GM12878 (cell line): Measurements from ENCODE around the gene VIPR1. TPM values are rescaled to one million over a fixed set of nuclear protein-coding genes. Genes with fewer than 3 reads are reported as not detected.

ENCODE experiments used
- ATAC-seq: fragments of 200-7000 bp; cut with Tn5 transposase; 3 replicates; pipeline ENCODE4 v1.9.1; 2020; ENCODE audit warnings: mild to moderate bottlenecking, moderate library complexity
- BruUV-seq: library from RNA; stranded (reverse); fragments of 400-500 nt; replicated peaks from 2 replicates; lab custom pipeline; 2021; lab: Mats Ljungman, UMichigan
- CTCF ChIA-PET: fragments of 300-600 bp; sonication (Branson Sonifier 250); formaldehyde crosslinking; extraction: SDS; loops from one replicate; lab custom pipeline; 2021; ENCODE audit warnings: inconsistent platforms; lab: Yijun Ruan, JAX
- POLR2A ChIA-PET: fragments of 350-600 bp; formaldehyde crosslinking; extraction: SDS; loops from one replicate; lab custom pipeline; 2021; ENCODE audit warnings: inconsistent platforms; lab: Charles Lee
- RAD21 ChIA-PET: fragments of 300-600 bp; sonication (Branson Sonifier 250); formaldehyde crosslinking; loops from one replicate; lab custom pipeline; 2023; ENCODE audit warnings: antibody characterized with exemption; ENCODE audit not compliant: unreplicated experiment; lab: Charles Lee
- SMC1A ChIA-PET: fragments of 300-600 bp; sonication (Branson Sonifier 250); formaldehyde crosslinking; loops from one replicate; lab custom pipeline; 2023; ENCODE audit not compliant: unreplicated experiment, uncharacterized antibody; lab: Charles Lee
- DNase-seq: peaks from one replicate; pipeline ENCODE4 v3.0.0-alpha.2; 2011; ENCODE audit warnings: low read depth, low spot score
- FAIRE-seq: peaks from 3 replicates; lab custom pipeline; 2011; peaks lifted over from hg19 to GRCh38; lab: Jason Lieb, UNC
- H2AFZ ChIP-seq: 2 replicates; pipeline ENCODE4 v1.6.0; 2011; ENCODE audit warnings: low read depth, low read length, control low read depth; ENCODE audit not compliant: control insufficient read depth
- H3K27ac ChIP-seq: 2 replicates; pipeline ENCODE4 v1.5.1; 2011; ENCODE audit warnings: control low read depth; ENCODE audit not compliant: control insufficient read depth, insufficient read depth
- H3K27me3 ChIP-seq, 2 experiments: replicated peaks in 1 of 2; 2 replicates each; pipeline versions ENCODE4 v1.6.0 to v1.6.1; 2011; ENCODE audit warnings: low read length in 1 of 2; ENCODE audit not compliant: control insufficient read depth in 2 of 2, insufficient read depth in 2 of 2
- H3K36me3 ChIP-seq, 2 experiments: 2 replicates each; pipeline ENCODE4 v1.5.1; 2011; ENCODE audit warnings: low read length in 1 of 2; ENCODE audit not compliant: control insufficient read depth in 2 of 2, insufficient read depth in 2 of 2
- H3K4me1 ChIP-seq: 2 replicates; pipeline ENCODE4 v1.6.1; 2011; ENCODE audit warnings: mild to moderate bottlenecking, low read length, moderate library complexity, mixed read lengths; ENCODE audit not compliant: control insufficient read depth, insufficient read depth
- H3K4me2 ChIP-seq: 2 replicates; pipeline ENCODE4 v1.6.0; 2011; ENCODE audit warnings: control low read depth; ENCODE audit not compliant: control insufficient read depth, insufficient read depth
- H3K4me3 ChIP-seq: fragments of 200-600 bp; sonication (generic); 2 replicates; pipeline ENCODE4 v1.5.1; 2016
- H3K79me2 ChIP-seq: 2 replicates; pipeline ENCODE4 v1.6.0; 2011; ENCODE audit warnings: low read length; ENCODE audit not compliant: control insufficient read depth, insufficient read depth
- H3K9ac ChIP-seq: 2 replicates; pipeline ENCODE4 v1.8.0; 2011; ENCODE audit warnings: low read length, control low read depth, mixed read lengths; ENCODE audit not compliant: control insufficient read depth, insufficient read depth
- H3K9me3 ChIP-seq: replicated peaks from 3 replicates; pipeline ENCODE4 v1.5.1; 2011; ENCODE audit warnings: mild to moderate bottlenecking, low read length; ENCODE audit not compliant: control insufficient read depth, insufficient read depth
- H4K20me1 ChIP-seq: 2 replicates; pipeline ENCODE4 v1.6.0; 2011; ENCODE audit not compliant: control insufficient read depth, insufficient read depth
- E2F4 ChIP-seq: IDR thresholded peaks from 2 replicates; pipeline ENCODE4 v1.6.1; 2012; ENCODE audit warnings: low read depth, low read length, improper control_type of control experiment
- MAX ChIP-seq: IDR thresholded peaks from 2 replicates; pipeline ENCODE4 v1.6.1; 2012; ENCODE audit warnings: low read depth, low read length, improper control_type of control experiment
- MEF2B ChIP-seq: fragments of 450-650 bp; IDR thresholded peaks from 2 replicates; pipeline ENCODE4 v1.6.1; 2018; ENCODE audit warnings: mild to moderate bottlenecking, moderate library complexity; ENCODE audit not compliant: partially characterized antibody, poor library complexity, severe bottlenecking
- MXI1 ChIP-seq: fragments of 150-350 bp; IDR thresholded peaks from 2 replicates; pipeline ENCODE4 v1.6.1; 2011; ENCODE audit warnings: low read depth, mild to moderate bottlenecking, inconsistent platforms, low read length, improper control_type of control experiment
- POLR2AphosphoS2 ChIP-seq: IDR thresholded peaks from 2 replicates; pipeline ENCODE4 v1.6.1; 2011; ENCODE audit warnings: low read depth, mild to moderate bottlenecking, low read length, improper control_type of control experiment, moderate library complexity
- RAD21 ChIP-seq: IDR thresholded peaks from 2 replicates; pipeline ENCODE4 v1.6.1; 2011; ENCODE audit warnings: mild to moderate bottlenecking, low read depth, low read length, moderate library complexity; ENCODE audit not compliant: insufficient read depth
- SUZ12 ChIP-seq: fragments of 200-600 bp; sonication (generic); IDR thresholded peaks from one replicate; pipeline ENCODE4 v1.6.1; 2018; ENCODE audit warnings: antibody characterized with exemption, mild to moderate bottlenecking; ENCODE audit not compliant: unreplicated experiment
- TCF12 ChIP-seq: IDR thresholded peaks from 2 replicates; pipeline ENCODE4 v1.6.1; 2011; ENCODE audit warnings: low read depth, mild to moderate bottlenecking, low read length
- TCF3 ChIP-seq: IDR thresholded peaks from 2 replicates; pipeline ENCODE4 v1.6.1; 2012; ENCODE audit warnings: low read depth, mild to moderate bottlenecking, low read length, borderline replicate concordance; ENCODE audit not compliant: insufficient read depth
- ZBTB11 ChIP-seq: fragments of 450-650 bp; formaldehyde crosslinking; IDR thresholded peaks from 2 replicates; pipeline ENCODE4 v1.5.0; 2022; ENCODE audit warnings: mild to moderate bottlenecking, missing genetic modification characterization
- WGBS: methylation state at CpG from one replicate; pipeline ENCODE4 v1.1.6; 2016; ENCODE audit warnings: low lambda C conversion rate; ENCODE audit not compliant: insufficient replicate concordance, insufficient coverage; ENCODE audit errors: missing lambda C conversion rate; 5-methylcytosine and 5-hydroxymethylcytosine counted together
- in situ Hi-C: fragments of 300-500 bp; cut with MboI; formaldehyde crosslinking; loops from 9 replicates; pipeline ENCODE4 v1.14.3; 2018; ENCODE audit warnings: mixed read lengths
- intact Hi-C: fragments of 100-400 bp; cut with micrococcal nuclease; formaldehyde crosslinking; loops from one replicate; pipeline ENCODE4 v1.14.2; 2022; ENCODE audit not compliant: unreplicated experiment
- polyA plus RNA-seq, 11 experiments: library from polyadenylated mRNA; depleted of rRNA in 4 of 11; unstranded in 6 of 11; stranded (reverse) in 5 of 11; fragments of >200 nt; fragmentation: Nextera tagmentation in 4 of 11; fragmentation: Illumina TruSeq in 1 of 11; extraction: Ambion mirVana in 4 of 11; extraction: Trizol in 1 of 11; gene quantifications; 1 replicate in 1 of 11; 2 replicates in 10 of 11; pipeline versions ENCODE4 v1.2.1 to v1.2.3, GENCODE V29; 2011 to 2016; ENCODE audit warnings: inconsistent platforms in 2 of 11, missing spikeins in 2 of 11, low read depth in 1 of 11
- total RNA-seq, 4 experiments: library from RNA; depleted of rRNA in 3 of 4; stranded (reverse); fragments of >200 nt in 3 of 4; fragmentation: Illumina TruSeq in 1 of 4; extraction: Trizol in 1 of 4; gene quantifications; 2 replicates each; pipeline versions ENCODE4 v1.2.1 to v1.2.3, GENCODE V29; 2013 to 2021

The VIPR1 gene
- total and polyA plus RNA-seq, 10 of the 15 experiments (the other 5 are each of a cell fraction or from before 2014, with no cell fraction given), result 0.03 to 0.28 (median 0.12) TPM; not detected in 6

GRCh38 chr3:42527368-42527917 is 25.0 kb downstream of the VIPR1 start:
- Histone ChIP-seq H3K36me3 (no peaks in the 10 kb centered on the region), H3K4me1 (no peaks in the 10 kb centered on the region), H4K20me1 (no peaks in the 10 kb centered on the region), H3K27ac (no peak overlapping the region), H3K9ac (no peak overlapping the region), H3K79me2 (no peaks in the 10 kb centered on the region), H3K4me3 (no peak overlapping the region), H3K9me3 (no peaks in the 10 kb centered on the region), H3K27me3 (no peaks in the 10 kb centered on the region; a peak in 2 of 4 replicates), H2AFZ (no peak overlapping the region), H3K4me2 (no peak overlapping the region)
- intact Hi-C loops, result no loop called here
- no TSS peak for BruUV-seq
- 38% methylated on average over 11 of the region's 11 CpGs for WGBS
- TF ChIP-seq MXI1 (no peak), POLR2AphosphoS2 (no peak), RAD21 (no peak), MEF2B (no peak), E2F4 (no peak), TCF12 (no peak), SUZ12 (no peak), MAX (no peak), TCF3 (no peak), ZBTB11 (CRISPR knock-in tag) (no peak)
- DNase-seq, result no peak
- ATAC-seq, result no peak
- SMC1A ChIA-PET, result no interaction called here
- POLR2A ChIA-PET, result no interaction called here
- no peak for FAIRE-seq
- in situ Hi-C loops, result no loop called here
- RAD21 ChIA-PET, result no interaction called here
- CTCF ChIA-PET, result interaction anchor here (0.5 to 1.4 kb wide), 2 partner anchors 280 to 621 kb away, joined by 3 to 4 read pairs; no protein-coding TSS in a partner anchor
